Measurements from ENCODE around the gene SERGEF.
"Not testable (repeated sequence)": the region's sequence is repeated elsewhere in the genome, so short reads cannot be mapped to it uniquely, and the experiment has no call there.

The SERGEF gene

DNA sequence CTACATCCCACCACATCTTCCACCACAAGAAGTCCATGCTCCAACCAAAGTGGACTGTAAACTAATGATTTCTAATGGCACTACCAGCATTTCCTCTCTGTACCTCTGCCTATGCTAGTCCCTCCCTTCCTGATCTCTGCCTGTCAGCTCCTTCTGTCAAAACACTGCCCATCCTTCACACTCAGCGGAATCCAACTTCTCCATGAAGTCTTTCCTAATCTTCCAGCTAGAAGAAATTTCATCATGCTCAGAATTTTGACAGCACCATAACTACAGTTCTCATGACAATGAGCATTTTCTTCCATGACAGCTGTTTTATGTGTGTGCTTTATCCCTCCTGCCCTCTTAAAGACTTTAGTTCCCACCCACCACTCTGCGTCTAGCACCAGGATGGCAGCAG, 111.4 kb downstream of the SERGEF start:
- FAIRE-seq: no peak

- FAIRE-seq: no peak
Observed at GRCh38 chr11:17898782-17899181, 114.1 kb downstream of the SERGEF start.

DNA sequence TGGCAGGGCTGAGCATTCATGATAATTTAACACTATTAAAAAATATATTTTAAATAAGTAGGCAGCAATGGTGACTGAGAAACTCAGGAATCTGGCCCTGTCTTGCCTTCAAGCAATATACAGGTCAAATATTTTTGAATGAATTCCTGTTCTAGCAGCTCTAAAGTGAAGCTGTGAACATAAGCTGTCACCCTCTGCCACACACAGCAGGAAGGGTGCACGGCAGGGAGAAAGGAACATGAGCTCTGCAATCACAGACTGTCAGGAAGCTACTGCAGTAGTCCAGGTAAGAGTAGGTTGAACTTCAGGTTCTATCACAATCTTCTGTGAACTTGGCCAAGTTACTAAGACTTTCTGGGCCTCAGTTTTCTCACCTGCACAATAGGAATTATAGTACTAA, 114.8 kb downstream of the SERGEF start:
- FAIRE-seq: no peak

GRCh38 chr11:17897495-17897894, 115.4 kb downstream of the SERGEF start:
- no peak for FAIRE-seq

DNA sequence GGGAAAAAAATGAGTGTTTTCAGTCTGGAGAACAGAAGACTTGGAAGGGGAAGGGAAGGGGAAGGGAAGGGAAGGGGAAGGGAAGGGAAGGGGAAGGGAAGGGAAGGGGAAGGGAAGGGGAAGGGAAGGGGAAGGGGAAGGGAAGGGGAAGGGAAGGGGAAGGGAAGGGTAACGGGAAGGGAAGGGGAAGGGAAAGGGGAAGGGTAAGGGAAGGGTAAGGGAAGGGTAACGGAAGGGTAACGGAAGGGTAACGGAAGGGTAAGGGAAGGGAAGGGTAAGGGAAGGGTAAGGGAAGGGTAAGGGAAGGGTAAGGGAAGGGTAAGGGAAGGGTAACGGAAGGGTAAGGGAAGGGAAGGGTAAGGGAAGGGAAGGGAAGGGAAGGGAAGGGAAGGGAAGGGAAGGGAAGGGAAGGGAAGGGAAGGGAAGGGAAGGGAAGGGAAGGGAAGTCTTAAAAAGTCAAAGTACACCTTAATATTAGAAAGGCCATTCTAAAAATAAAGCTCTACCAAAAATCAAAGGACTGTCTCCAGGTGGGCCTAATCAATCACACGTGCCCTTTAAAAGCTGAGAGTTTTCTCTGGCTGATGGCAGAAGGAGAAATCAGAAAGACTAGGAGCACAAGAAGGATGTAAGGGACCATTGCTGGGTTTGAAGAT, 116.2 kb downstream of the SERGEF start:
- not testable (repeated sequence) for FAIRE-seq

- FAIRE-seq: no peak
Observed at GRCh38 chr11:17894929-17895658, 117.8 kb downstream of the SERGEF start.

- no peak for FAIRE-seq
Observed at GRCh38 chr11:17892409-17892808, 120.4 kb downstream of the SERGEF start.

GRCh38 chr11:17890325-17890724, 122.5 kb downstream of the SERGEF start:
- FAIRE-seq: no peak

- FAIRE-seq: no peak
Observed at GRCh38 chr11:17887779-17888178, 125.1 kb downstream of the SERGEF start.

DNA sequence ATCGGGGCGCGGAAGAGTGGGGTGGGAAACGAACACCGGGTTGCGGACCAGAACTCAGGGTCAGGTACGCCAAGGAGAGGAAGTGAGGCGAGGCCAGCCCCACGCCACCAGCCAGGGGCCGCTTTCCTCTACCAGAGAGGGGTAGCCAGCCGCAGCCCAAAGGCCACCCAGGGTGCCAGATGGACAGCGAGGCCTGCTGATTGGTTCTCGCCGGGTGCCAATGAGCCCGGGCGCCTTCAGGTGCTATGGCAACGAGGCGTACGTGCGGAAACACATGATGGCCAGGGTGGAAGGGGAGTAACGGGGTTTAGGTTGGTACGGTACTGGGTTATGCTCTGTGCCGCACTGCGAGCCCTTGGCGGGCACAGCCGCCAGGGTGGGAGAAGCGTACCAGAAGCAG, 128.9 kb downstream of the SERGEF start:
- FAIRE-seq: no peak

GRCh38 chr11:17883057-17883456, 129.8 kb downstream of the SERGEF start:
- no peak for FAIRE-seq

DNA sequence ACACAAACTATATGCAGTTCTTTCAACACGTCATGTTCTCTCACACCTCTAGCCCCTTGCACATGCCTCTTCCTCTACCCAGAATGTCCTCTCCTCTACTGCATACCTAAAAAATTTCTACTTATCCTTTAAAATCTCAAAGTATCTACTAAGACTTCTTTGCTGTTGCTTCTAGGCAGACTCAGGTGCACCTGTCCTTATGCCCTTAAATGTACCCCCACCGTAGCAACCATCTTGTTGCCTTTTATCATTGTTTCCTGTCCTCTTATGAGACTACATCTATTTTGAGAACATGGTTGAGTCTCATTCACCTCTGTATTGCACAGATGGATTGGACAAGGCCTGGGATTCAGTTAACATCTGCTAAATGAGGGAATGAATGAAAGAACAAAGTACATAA, 134.1 kb downstream of the SERGEF start:
- FAIRE-seq: no peak

GRCh38 chr11:17877886-17878285, 135.0 kb downstream of the SERGEF start:
- no peak for FAIRE-seq

DNA sequence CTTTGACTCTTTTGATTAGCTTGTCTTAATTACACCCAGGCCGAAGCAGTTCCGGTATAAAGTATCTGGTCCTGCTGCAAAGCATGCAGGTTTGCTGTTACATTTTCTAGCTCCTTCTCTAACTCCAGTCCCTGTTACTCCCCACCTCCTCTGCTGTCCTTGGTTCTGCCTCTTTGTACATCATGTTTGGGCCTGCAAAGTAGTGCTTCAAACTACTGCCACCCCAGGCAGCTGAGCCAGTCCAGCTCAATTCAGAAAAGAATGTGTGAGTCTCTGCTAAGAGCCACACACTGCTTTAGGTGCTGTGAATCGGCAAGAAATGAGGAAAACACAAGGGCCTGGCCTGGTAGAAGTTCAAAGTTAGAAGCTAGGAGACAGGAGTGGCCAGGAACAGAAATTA, 136.0 kb downstream of the SERGEF start:
- no peak for FAIRE-seq

- no peak for FAIRE-seq
Observed at GRCh38 chr11:17875891-17876290, 137.0 kb downstream of the SERGEF start.

- no peak for FAIRE-seq
Observed at GRCh38 chr11:17873586-17873985, 139.3 kb downstream of the SERGEF start.

DNA sequence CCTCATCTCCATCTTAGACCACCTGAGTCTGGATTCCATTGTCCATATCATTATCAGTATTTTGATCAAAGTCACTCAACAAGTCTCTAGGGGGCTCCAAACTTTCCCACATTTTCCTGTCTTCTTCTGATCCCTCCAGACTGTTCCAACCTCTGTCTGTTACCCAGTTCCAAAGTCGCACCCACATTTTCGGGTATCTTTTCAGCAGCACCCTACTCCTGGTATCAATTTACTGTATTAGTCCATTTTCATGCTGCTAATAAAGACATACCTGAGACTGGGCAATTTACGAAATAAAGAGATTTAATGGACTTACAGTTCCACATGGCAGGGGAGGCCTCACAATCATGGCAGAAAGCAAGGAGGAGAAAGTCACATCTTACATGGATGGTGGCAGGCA, 144.4 kb downstream of the SERGEF start:
- FAIRE-seq: not testable (repeated sequence)

- no peak for FAIRE-seq
Observed at GRCh38 chr11:17867341-17867740, 145.5 kb downstream of the SERGEF start.

DNA sequence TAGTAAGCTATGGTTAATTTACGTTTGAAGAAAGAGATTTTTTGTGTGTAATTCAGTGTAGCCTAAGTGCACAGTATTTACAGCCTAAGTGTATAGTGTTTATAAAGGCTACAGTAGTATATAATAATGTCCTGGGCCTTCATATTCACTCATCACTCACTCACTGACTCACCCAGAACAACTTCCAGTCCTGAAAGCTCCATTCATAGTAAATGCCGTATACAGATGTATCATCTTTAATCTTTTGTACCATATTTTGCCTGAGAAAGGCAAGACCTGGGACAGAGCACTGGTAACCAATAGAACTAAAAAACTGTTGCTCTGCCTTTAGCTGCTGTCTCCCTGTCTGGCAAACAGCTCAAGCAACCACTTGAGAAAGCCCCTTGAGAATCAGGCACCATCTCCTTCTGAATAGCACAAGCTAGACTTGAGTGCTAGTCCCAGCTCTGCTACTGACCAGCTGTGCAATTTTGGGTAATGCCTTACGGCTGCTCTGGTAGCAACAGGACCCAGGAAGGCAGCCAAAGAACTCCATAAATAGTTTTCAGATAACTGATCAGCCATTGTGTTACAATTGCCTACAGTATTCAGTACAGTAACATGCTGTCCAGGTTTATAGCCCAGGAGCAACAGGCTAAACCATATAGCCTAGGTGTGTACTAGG, 146.9 kb downstream of the SERGEF start:
- no peak for FAIRE-seq

DNA sequence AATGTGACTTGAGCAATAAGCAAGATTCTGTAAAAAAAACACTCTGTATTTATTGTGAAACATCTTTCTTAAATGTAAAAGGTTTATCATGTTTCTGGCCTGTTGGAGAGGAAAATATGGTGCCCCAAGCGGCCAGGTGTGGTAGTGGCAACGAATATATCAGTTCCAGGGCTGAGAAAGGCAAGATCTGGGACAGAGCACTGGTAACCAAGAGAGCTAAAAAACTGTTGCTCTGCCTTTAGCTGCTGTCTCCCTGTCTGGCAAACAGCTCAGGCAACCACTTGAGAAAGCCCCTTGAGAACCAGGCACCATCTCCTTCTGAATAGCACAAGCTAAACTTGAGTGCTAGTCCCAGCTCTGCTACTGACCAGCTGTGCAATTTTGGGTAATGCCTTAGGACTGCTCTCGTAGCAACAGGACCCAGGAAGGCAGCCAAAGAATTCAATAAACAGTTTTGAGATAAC, 148.3 kb downstream of the SERGEF start:
- no peak for FAIRE-seq

DNA sequence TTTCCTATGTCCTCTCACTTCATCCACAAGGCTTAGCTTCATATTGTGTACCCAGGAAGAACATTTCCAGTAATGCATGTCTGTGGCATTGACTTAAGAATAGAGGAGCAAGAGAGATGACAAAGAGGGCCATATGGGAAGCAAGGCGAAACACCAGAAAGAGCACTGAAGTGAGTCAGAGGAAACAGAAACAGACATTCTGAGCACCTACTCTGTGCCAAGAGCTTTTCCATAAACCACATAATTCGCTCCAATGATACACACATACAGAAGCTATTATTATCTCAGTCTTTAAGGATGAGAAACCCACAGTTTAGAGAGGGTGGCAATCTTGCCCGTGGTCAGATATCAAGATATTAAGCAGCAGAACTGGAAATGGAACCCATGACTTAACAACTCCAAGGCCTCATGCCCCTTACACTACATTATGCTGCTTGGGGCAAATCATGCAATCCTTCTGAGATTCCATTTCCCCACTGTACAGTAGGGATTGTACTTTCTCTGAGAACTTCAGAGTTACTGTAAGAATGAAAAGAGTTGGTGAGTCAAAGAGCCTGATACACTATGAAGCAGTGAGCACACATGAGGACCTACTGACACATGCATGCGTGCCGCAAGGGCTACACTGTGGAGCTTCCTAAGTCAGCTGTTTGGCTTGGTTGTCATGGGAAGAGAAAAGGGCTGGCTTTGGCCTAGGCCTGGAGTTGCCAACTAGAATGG, 151.7 kb downstream of the SERGEF start:
- FAIRE-seq: no peak

DNA sequence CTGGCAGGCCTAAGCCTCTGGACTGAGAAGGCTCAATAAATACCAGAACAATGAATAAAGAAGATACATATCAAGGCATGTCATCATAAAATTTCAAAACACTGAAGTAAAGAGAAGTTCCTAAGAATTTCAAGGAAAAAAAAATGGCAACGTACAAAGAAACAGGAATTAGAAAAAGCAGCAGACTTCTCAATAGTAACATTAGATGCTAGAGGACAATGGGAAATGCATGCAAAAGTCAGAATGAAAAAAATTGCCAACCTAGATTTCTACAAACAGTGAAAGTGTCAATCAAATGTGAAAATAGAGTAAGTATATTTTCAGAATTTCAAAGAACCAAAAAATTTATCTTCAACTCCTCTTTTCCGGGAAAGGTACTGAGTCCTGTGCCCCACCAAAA, 153.3 kb downstream of the SERGEF start:
- no peak for FAIRE-seq

Measured in endometrium (tissue), 2 donors.